HEK293 (cell line): Measurements from ENCODE around the gene TMEM150A.

Experiments used
- ELK4 ChIP-seq: IDR thresholded peaks from 2 replicates; pipeline ENCODE4 v1.6.1; 2011; ENCODE audit warnings: mild to moderate bottlenecking, low read depth, low read length, borderline replicate concordance
- HIC1 ChIP-seq: fragments of 450-650 bp; formaldehyde crosslinking; IDR thresholded peaks from 2 replicates; pipeline ENCODE4 v1.5.1; 2016; ENCODE audit warnings: missing biosample characterization, missing genetic modification characterization
- ZNF660 ChIP-seq: fragments of 450-650 bp; IDR thresholded peaks from 2 replicates; pipeline ENCODE4 v1.5.1; 2018; ENCODE audit warnings: missing biosample characterization, mild to moderate bottlenecking, missing genetic modification characterization
- ZNF76 ChIP-seq: fragments of 450-650 bp; formaldehyde crosslinking; IDR thresholded peaks from 2 replicates; pipeline ENCODE4; 2016; ENCODE audit warnings: low read depth, missing biosample characterization, missing genetic modification characterization, borderline replicate concordance

GRCh38 chr2:85564144-85564563, 38.3 kb downstream of the TMEM150A start:
- TF ChIP-seq ELK4: no peak
- no peak for TF ChIP-seq HIC1
- TF ChIP-seq ZNF660 (tag by site-specific recombination): no peak
- TF ChIP-seq ZNF76 (tag by site-specific recombination): no peak
